Measurements from ENCODE around the gene BLVRB. TPM values are rescaled to one million over a fixed set of nuclear protein-coding genes. Genes with fewer than 3 reads are reported as not detected.
"Not testable (repeated sequence)": the region's sequence is repeated elsewhere in the genome, so short reads cannot be mapped to it uniquely, and the experiment has no call there.

The BLVRB gene
- total and polyA plus RNA-seq, 2 donors from 2014 or later, result 89.9 to 248 TPM

GRCh38 chr19:40411125-40411842, 54.3 kb downstream of the BLVRB start:
- peak overlapping the region; percentile 20 to 55 for H3K27ac ChIP-seq (ENCODE audit: low read depth in 2 of 2, low read length in 2 of 2)
- TF ChIP-seq CTCF (IDR thresholded peaks at IDR 0.05; ENCODE audit: borderline replicate concordance, extremely low read depth, insufficient read depth), result no peak
- H3K9ac ChIP-seq (ENCODE audit: low read length in 3 of 3), result no peak overlapping the region
- peaks cover 0 to 7% (median 0%) of the 10 kb centered on the region in 3 donors for H3K4me1 ChIP-seq (ENCODE audit: control insufficient read depth in 2 of 3, insufficient read depth in 2 of 3, low read depth in 1 of 3, low read length in 3 of 3)
- no peaks in the 10 kb centered on the region for H3K36me3 ChIP-seq (ENCODE audit: control insufficient read depth in 2 of 3, insufficient read depth in 3 of 3, low read length in 3 of 3)
- no peaks in the 10 kb centered on the region for H3K9me3 ChIP-seq (ENCODE audit: control insufficient read depth in 2 of 3, insufficient read depth in 1 of 3, low read length in 3 of 3)
- peak overlapping the region in 1 of 3 donors; percentile 15 for H3K4me3 ChIP-seq (ENCODE audit: low read length in 3 of 3)
- no peaks in the 10 kb centered on the region for H3K27me3 ChIP-seq (ENCODE audit: control insufficient read depth, insufficient read depth, low read length)
- intact Hi-C loops (cut with DNase I), result no loop called here
- DNase-seq (no peak), FAIRE-seq (no peak)

GRCh38 chr19:40410030-40410389, 55.5 kb downstream of the BLVRB start:
- H3K27me3 ChIP-seq (ENCODE audit: control insufficient read depth, insufficient read depth, low read length), result no peaks in the 10 kb centered on the region
- FAIRE-seq, result no peak
- H3K9me3 ChIP-seq (ENCODE audit: control insufficient read depth in 2 of 3, insufficient read depth in 1 of 3, low read length in 3 of 3), result no peaks in the 10 kb centered on the region
- intact Hi-C loops (cut with DNase I), result no loop called here
- no peak for DNase-seq
- no peaks in the 10 kb centered on the region for H3K36me3 ChIP-seq (ENCODE audit: control insufficient read depth in 2 of 3, insufficient read depth in 3 of 3, low read length in 3 of 3)
- H3K4me1 ChIP-seq (ENCODE audit: control insufficient read depth in 2 of 3, insufficient read depth in 2 of 3, low read depth in 1 of 3, low read length in 3 of 3), result peaks cover 0 to 5% (median 0%) of the 10 kb centered on the region in 3 donors
- H3K9ac ChIP-seq (ENCODE audit: low read length in 3 of 3), result no peak overlapping the region
- no peak overlapping the region for H3K4me3 ChIP-seq (ENCODE audit: low read length in 3 of 3)
- no peak overlapping the region for H3K27ac ChIP-seq (ENCODE audit: low read depth in 2 of 2, low read length in 2 of 2)
- no peak for TF ChIP-seq CTCF (IDR thresholded peaks at IDR 0.05; ENCODE audit: borderline replicate concordance, extremely low read depth, insufficient read depth)

GRCh38 chr19:40408598-40408925, 57.0 kb downstream of the BLVRB start:
- DNase-seq; H3K36me3 ChIP-seq (ENCODE audit: control insufficient read depth in 2 of 3, insufficient read depth in 3 of 3, low read length in 3 of 3); H3K4me3 ChIP-seq (ENCODE audit: low read length in 3 of 3); FAIRE-seq; H3K9me3 ChIP-seq (ENCODE audit: control insufficient read depth in 2 of 3, insufficient read depth in 1 of 3, low read length in 3 of 3); H3K4me1 ChIP-seq (ENCODE audit: control insufficient read depth in 2 of 3, insufficient read depth in 2 of 3, low read depth in 1 of 3, low read length in 3 of 3); H3K27ac ChIP-seq (ENCODE audit: low read depth in 2 of 2, low read length in 2 of 2); H3K27me3 ChIP-seq (ENCODE audit: control insufficient read depth, insufficient read depth, low read length); intact Hi-C loops (cut with DNase I); H3K9ac ChIP-seq (ENCODE audit: low read length in 3 of 3): not testable (repeated sequence)

- H3K9me3 ChIP-seq (ENCODE audit: control insufficient read depth in 2 of 3, insufficient read depth in 1 of 3, low read length in 3 of 3), result no peaks in the 10 kb centered on the region
- no peak overlapping the region for H3K4me3 ChIP-seq (ENCODE audit: low read length in 3 of 3)
- no peak for DNase-seq
- intact Hi-C loops (cut with DNase I), result no loop called here
- no peaks in the 10 kb centered on the region for H3K36me3 ChIP-seq (ENCODE audit: control insufficient read depth in 2 of 3, insufficient read depth in 3 of 3, low read length in 3 of 3)
- no peak overlapping the region for H3K9ac ChIP-seq (ENCODE audit: low read length in 3 of 3)
- no peak for FAIRE-seq
- H3K27me3 ChIP-seq (ENCODE audit: control insufficient read depth, insufficient read depth, low read length), result no peaks in the 10 kb centered on the region
- no peak for TF ChIP-seq CTCF (IDR thresholded peaks at IDR 0.05; ENCODE audit: borderline replicate concordance, extremely low read depth, insufficient read depth)
- H3K27ac ChIP-seq (ENCODE audit: low read depth in 2 of 2, low read length in 2 of 2), result no peak overlapping the region
- H3K4me1 ChIP-seq (ENCODE audit: control insufficient read depth in 2 of 3, insufficient read depth in 2 of 3, low read depth in 1 of 3, low read length in 3 of 3), result peaks cover 0 to 4% (median 0%) of the 10 kb centered on the region in 3 donors
Measured at GRCh38 chr19:40407714-40408597, 57.6 kb downstream of the BLVRB start.

All from kidney (tissue), 14 donors.